ENCODE results near the gene TMUB1. TPM values are rescaled to one million over a fixed set of nuclear protein-coding genes. Genes with fewer than 3 reads are reported as not detected.

Gene TMUB1
- total and polyA plus RNA-seq, 9 of the 15 experiments (the other 6 are each of a cell fraction or from before 2014, with no cell fraction given): 0.14 to 241 (median 74.1) TPM

DNA sequence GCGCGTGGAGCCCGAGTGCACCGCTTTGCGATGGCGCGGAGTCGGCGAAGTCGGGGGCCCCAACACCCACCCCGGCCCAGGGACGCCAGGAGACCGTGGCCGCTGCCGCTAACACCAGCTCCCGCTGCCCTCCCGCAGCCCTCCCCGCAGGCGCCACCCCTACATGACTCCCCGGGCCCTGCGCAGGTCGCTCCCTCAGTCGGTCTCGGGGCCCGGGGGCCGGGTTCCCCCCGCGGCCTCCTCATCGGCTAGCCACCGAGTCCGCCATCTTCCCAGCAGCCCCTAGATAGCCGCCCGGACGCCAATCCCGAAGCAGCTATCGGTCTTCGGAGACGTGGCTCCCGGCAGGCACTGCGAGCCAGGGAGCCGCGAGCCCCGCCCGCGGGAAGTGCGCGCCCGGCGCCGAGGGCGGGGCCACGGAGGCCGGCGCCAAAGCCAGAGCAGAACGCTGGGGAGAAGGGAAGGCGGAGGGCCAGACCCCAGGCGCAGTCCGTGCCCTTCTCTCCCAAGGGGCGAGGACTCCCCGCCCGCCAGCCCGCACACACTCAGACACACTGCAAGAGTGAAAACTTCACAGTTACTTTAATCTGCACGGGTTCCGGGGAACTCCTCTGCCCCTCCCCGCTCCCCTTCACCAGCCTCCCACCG is 2.6 kb downstream of the TMUB1 start, which contains the start of gene FASTK (continued):
- TF ChIP-seq HSF4 (CRISPR knock-in tag; IDR thresholded peaks at IDR 0.05; ENCODE audit: borderline replicate concordance) (no peak), SAP30 (IDR thresholded peaks at IDR 0.05; ENCODE audit: borderline replicate concordance, insufficient read depth, low read depth, low read length, poor library complexity, severe bottlenecking) (no peak), E2F3 (CRISPR knock-in tag; IDR thresholded peaks at IDR 0.05) (0 out of 2 replicates have a peak, but pooled peaks have one; percentile 17), NUFIP1 (IDR thresholded peaks at IDR 0.05; ENCODE audit: partially characterized antibody) (no peak), OTX1 (CRISPR knock-in tag; IDR thresholded peaks at IDR 0.05) (peak; percentile 78), MCM2 (IDR thresholded peaks at IDR 0.05; ENCODE audit: low read depth) (no peak), ZNF444 (CRISPR knock-in tag; IDR thresholded peaks at IDR 0.05) (no peak), NCOR1 (IDR thresholded peaks at IDR 0.05) (no peak), ZNF23 (CRISPR knock-in tag; IDR thresholded peaks at IDR 0.05) (no peak), BDP1 (IDR thresholded peaks at IDR 0.05; ENCODE audit: insufficient read depth, insufficient read length) (no peak), BRCA1 (IDR thresholded peaks at IDR 0.05) (no peak), BRCA1 (CRISPR knock-in tag; IDR thresholded peaks at IDR 0.05) (no peak)
- TF ChIP-seq, protein P1, sequence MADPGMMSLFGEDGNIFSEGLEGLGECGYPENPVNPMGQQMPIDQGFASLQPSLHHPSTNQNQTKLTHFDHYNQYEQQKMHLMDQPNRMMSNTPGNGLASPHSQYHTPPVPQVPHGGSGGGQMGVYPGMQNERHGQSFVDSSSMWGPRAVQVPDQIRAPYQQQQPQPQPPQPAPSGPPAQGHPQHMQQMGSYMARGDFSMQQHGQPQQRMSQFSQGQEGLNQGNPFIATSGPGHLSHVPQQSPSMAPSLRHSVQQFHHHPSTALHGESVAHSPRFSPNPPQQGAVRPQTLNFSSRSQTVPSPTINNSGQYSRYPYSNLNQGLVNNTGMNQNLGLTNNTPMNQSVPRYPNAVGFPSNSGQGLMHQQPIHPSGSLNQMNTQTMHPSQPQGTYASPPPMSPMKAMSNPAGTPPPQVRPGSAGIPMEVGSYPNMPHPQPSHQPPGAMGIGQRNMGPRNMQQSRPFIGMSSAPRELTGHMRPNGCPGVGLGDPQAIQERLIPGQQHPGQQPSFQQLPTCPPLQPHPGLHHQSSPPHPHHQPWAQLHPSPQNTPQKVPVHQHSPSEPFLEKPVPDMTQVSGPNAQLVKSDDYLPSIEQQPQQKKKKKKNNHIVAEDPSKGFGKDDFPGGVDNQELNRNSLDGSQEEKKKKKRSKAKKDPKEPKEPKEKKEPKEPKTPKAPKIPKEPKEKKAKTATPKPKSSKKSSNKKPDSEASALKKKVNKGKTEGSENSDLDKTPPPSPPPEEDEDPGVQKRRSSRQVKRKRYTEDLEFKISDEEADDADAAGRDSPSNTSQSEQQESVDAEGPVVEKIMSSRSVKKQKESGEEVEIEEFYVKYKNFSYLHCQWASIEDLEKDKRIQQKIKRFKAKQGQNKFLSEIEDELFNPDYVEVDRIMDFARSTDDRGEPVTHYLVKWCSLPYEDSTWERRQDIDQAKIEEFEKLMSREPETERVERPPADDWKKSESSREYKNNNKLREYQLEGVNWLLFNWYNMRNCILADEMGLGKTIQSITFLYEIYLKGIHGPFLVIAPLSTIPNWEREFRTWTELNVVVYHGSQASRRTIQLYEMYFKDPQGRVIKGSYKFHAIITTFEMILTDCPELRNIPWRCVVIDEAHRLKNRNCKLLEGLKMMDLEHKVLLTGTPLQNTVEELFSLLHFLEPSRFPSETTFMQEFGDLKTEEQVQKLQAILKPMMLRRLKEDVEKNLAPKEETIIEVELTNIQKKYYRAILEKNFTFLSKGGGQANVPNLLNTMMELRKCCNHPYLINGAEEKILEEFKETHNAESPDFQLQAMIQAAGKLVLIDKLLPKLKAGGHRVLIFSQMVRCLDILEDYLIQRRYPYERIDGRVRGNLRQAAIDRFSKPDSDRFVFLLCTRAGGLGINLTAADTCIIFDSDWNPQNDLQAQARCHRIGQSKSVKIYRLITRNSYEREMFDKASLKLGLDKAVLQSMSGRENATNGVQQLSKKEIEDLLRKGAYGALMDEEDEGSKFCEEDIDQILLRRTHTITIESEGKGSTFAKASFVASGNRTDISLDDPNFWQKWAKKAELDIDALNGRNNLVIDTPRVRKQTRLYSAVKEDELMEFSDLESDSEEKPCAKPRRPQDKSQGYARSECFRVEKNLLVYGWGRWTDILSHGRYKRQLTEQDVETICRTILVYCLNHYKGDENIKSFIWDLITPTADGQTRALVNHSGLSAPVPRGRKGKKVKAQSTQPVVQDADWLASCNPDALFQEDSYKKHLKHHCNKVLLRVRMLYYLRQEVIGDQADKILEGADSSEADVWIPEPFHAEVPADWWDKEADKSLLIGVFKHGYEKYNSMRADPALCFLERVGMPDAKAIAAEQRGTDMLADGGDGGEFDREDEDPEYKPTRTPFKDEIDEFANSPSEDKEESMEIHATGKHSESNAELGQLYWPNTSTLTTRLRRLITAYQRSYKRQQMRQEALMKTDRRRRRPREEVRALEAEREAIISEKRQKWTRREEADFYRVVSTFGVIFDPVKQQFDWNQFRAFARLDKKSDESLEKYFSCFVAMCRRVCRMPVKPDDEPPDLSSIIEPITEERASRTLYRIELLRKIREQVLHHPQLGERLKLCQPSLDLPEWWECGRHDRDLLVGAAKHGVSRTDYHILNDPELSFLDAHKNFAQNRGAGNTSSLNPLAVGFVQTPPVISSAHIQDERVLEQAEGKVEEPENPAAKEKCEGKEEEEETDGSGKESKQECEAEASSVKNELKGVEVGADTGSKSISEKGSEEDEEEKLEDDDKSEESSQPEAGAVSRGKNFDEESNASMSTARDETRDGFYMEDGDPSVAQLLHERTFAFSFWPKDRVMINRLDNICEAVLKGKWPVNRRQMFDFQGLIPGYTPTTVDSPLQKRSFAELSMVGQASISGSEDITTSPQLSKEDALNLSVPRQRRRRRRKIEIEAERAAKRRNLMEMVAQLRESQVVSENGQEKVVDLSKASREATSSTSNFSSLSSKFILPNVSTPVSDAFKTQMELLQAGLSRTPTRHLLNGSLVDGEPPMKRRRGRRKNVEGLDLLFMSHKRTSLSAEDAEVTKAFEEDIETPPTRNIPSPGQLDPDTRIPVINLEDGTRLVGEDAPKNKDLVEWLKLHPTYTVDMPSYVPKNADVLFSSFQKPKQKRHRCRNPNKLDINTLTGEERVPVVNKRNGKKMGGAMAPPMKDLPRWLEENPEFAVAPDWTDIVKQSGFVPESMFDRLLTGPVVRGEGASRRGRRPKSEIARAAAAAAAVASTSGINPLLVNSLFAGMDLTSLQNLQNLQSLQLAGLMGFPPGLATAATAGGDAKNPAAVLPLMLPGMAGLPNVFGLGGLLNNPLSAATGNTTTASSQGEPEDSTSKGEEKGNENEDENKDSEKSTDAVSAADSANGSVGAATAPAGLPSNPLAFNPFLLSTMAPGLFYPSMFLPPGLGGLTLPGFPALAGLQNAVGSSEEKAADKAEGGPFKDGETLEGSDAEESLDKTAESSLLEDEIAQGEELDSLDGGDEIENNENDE (IDR thresholded peaks at IDR 0.05; ENCODE audit: low read depth, low read length): no peak
- TF ChIP-seq, protein P2, sequence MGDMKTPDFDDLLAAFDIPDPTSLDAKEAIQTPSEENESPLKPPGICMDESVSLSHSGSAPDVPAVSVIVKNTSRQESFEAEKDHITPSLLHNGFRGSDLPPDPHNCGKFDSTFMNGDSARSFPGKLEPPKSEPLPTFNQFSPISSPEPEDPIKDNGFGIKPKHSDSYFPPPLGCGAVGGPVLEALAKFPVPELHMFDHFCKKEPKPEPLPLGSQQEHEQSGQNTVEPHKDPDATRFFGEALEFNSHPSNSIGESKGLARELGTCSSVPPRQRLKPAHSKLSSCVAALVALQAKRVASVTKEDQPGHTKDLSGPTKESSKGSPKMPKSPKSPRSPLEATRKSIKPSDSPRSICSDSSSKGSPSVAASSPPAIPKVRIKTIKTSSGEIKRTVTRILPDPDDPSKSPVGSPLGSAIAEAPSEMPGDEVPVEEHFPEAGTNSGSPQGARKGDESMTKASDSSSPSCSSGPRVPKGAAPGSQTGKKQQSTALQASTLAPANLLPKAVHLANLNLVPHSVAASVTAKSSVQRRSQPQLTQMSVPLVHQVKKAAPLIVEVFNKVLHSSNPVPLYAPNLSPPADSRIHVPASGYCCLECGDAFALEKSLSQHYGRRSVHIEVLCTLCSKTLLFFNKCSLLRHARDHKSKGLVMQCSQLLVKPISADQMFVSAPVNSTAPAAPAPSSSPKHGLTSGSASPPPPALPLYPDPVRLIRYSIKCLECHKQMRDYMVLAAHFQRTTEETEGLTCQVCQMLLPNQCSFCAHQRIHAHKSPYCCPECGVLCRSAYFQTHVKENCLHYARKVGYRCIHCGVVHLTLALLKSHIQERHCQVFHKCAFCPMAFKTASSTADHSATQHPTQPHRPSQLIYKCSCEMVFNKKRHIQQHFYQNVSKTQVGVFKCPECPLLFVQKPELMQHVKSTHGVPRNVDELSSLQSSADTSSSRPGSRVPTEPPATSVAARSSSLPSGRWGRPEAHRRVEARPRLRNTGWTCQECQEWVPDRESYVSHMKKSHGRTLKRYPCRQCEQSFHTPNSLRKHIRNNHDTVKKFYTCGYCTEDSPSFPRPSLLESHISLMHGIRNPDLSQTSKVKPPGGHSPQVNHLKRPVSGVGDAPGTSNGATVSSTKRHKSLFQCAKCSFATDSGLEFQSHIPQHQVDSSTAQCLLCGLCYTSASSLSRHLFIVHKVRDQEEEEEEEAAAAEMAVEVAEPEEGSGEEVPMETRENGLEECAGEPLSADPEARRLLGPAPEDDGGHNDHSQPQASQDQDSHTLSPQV (IDR thresholded peaks at IDR 0.05): no peak

All from K562 (cell line).